HepG2 (cell line): ENCODE results near the gene TSPAN9. TPM values are rescaled to one million over a fixed set of nuclear protein-coding genes. Genes with fewer than 3 reads are reported as not detected.

Experiments
- ATAC-seq: fragments of 200-7000 bp; cut with Tn5 transposase; 3 replicates; pipeline ENCODE4 v1.9.1; 2020; ENCODE audit warnings: mild to moderate bottlenecking, moderate library complexity
- BruUV-seq: library from RNA; stranded (reverse); fragments of 400-500 nt; replicated peaks from 2 replicates; lab custom pipeline; 2021; lab: Mats Ljungman, UMichigan
- CTCF ChIA-PET: fragments of 300-600 bp; formaldehyde crosslinking; extraction: SDS; loops from one replicate; lab custom pipeline; 2021; ENCODE audit warnings: low total read pairs, inconsistent platforms, low intra/inter-chr PET ratio; lab: Yijun Ruan, JAX
- POLR2A ChIA-PET: fragments of 350-600 bp; sonication (Branson Sonifier 250); formaldehyde crosslinking; loops from one replicate; lab custom pipeline; 2020; ENCODE audit warnings: antibody characterized with exemption, inconsistent platforms; lab: Yijun Ruan, JAX
- DNase-seq: peaks from one replicate; pipeline ENCODE4 v3.0.0-alpha.2; 2015; ENCODE audit warnings: low spot score
- FAIRE-seq: peaks from 3 replicates; lab custom pipeline; 2011; peaks lifted over from hg19 to GRCh38; lab: Jason Lieb, UNC
- H2AFZ ChIP-seq: one replicate; pipeline ENCODE4 v1.6.1; 2011; ENCODE audit warnings: low read length, inconsistent platforms
- H3K27ac ChIP-seq: fragments of 300-600 bp; 3 replicates; pipeline ENCODE4 v1.8.0; 2011; ENCODE audit warnings: mixed run types, mild to moderate bottlenecking, mixed read lengths, low read length, inconsistent platforms; ENCODE audit not compliant: insufficient read depth; ENCODE audit errors: extremely low read length
- H3K27me3 ChIP-seq, 2 experiments: fragments of 200-600 bp in 1 of 2; 2 replicates in 1 of 2; 3 replicates in 1 of 2; pipeline versions ENCODE4 v1.6.0 to v1.8.0; 2011; ENCODE audit warnings: low read length in 2 of 2, mild to moderate bottlenecking in 2 of 2, moderate library complexity in 2 of 2, inconsistent platforms in 1 of 2; ENCODE audit not compliant: insufficient read depth in 2 of 2, control insufficient read depth in 1 of 2
- H3K36me3 ChIP-seq, 2 experiments: fragments of 200-600 bp in 1 of 2; replicated peaks in 1 of 2; 2 replicates in 1 of 2; 3 replicates in 1 of 2; pipeline versions ENCODE4 v1.5.1 to v1.8.0; 2011; ENCODE audit warnings: low read length in 2 of 2, inconsistent platforms in 1 of 2; ENCODE audit not compliant: insufficient read depth in 2 of 2, control insufficient read depth in 1 of 2
- H3K4me1 ChIP-seq: 2 replicates; pipeline ENCODE4 v1.5.1; 2012; ENCODE audit warnings: low read length, inconsistent platforms; ENCODE audit not compliant: insufficient read depth
- H3K4me2 ChIP-seq: 2 replicates; pipeline ENCODE4 v1.6.0; 2011; ENCODE audit warnings: low read depth, low read length, inconsistent platforms
- H3K4me3 ChIP-seq, 3 experiments: fragments of 200-600 bp in 1 of 3; sonication (generic), shearing (Covaris generic) in 1 of 3; replicated peaks in 1 of 3; 2 replicates each; pipeline ENCODE4 v1.5.1; 2011 to 2016; ENCODE audit warnings: low read length in 3 of 3, inconsistent platforms in 2 of 3, low read depth in 2 of 3, mild to moderate bottlenecking in 2 of 3, control low read depth in 1 of 3, mixed read lengths in 1 of 3; ENCODE audit not compliant: insufficient read depth in 1 of 3
- H3K79me2 ChIP-seq: one replicate; pipeline ENCODE4 v1.6.1; 2011; ENCODE audit warnings: low read length, inconsistent platforms; ENCODE audit not compliant: insufficient read depth
- H3K9ac ChIP-seq: 2 replicates; pipeline ENCODE4 v1.6.0; 2011; ENCODE audit warnings: mild to moderate bottlenecking, low read depth, low read length, inconsistent platforms; ENCODE audit not compliant: insufficient read depth
- H3K9me3 ChIP-seq: 2 replicates; pipeline ENCODE4 v1.5.1; 2012; ENCODE audit warnings: mild to moderate bottlenecking, low read length
- H4K20me1 ChIP-seq: 2 replicates; pipeline ENCODE4 v1.6.0; 2011; ENCODE audit warnings: inconsistent platforms, mild to moderate bottlenecking, low read length, moderate library complexity; ENCODE audit not compliant: insufficient read depth
- GTF2F1 ChIP-seq: fragments of 150-350 bp; IDR thresholded peaks from 2 replicates; pipeline ENCODE4 v1.6.1; 2014; ENCODE audit warnings: low read length
- MAFG ChIP-seq: sonication (generic); formaldehyde crosslinking; IDR thresholded peaks from 2 replicates; pipeline ENCODE4 v1.5.1; 2020; ENCODE audit warnings: mild to moderate bottlenecking, missing genetic modification reagents
- MATR3 ChIP-seq: sonication (generic); formaldehyde crosslinking; IDR thresholded peaks from 2 replicates; pipeline ENCODE4 v1.4.0; 2020; ENCODE audit warnings: missing genetic modification reagents
- MIER3 ChIP-seq: IDR thresholded peaks from 2 replicates; pipeline ENCODE4 v1.6.1; 2016; ENCODE audit warnings: missing compliant biosample characterization, borderline replicate concordance
- PBX2 ChIP-seq: IDR thresholded peaks from 2 replicates; pipeline ENCODE4 v1.6.1; 2016; ENCODE audit warnings: control low read depth
- PREB ChIP-seq: sonication (generic); formaldehyde crosslinking; IDR thresholded peaks from 2 replicates; pipeline ENCODE4 v1.4.0; 2020; ENCODE audit warnings: missing genetic modification reagents
- RFX1 ChIP-seq: fragments of 450-650 bp; IDR thresholded peaks from 2 replicates; pipeline ENCODE4 v1.6.1; 2017
- XRCC5 ChIP-seq: fragments of 200-400 bp; formaldehyde crosslinking; optimal IDR thresholded peaks from 2 replicates; pipeline ENCODE3; 2017; ENCODE audit warnings: mild to moderate bottlenecking, low read length
- ZNF292 ChIP-seq: sonication (generic); formaldehyde crosslinking; IDR thresholded peaks from 2 replicates; pipeline ENCODE4 v1.8.1; 2022; ENCODE audit warnings: mild to moderate bottlenecking, low read depth, missing genetic modification reagents, borderline replicate concordance
- ZNF709 ChIP-seq: sonication (generic); formaldehyde crosslinking; IDR thresholded peaks from 2 replicates; pipeline ENCODE4 v1.5.0; 2020; ENCODE audit warnings: mild to moderate bottlenecking, missing genetic modification reagents
- ZSCAN25 ChIP-seq: sonication (generic); formaldehyde crosslinking; IDR thresholded peaks from 2 replicates; pipeline ENCODE4 v1.8.0; 2022; ENCODE audit warnings: mild to moderate bottlenecking, missing genetic modification reagents
- WGBS: methylation state at CpG from one replicate; pipeline ENCODE4 v1.1.6; 2017; ENCODE audit warnings: low lambda C conversion rate; 5-methylcytosine and 5-hydroxymethylcytosine counted together
- in situ Hi-C: cut with HindIII; loops from 2 replicates; pipeline ENCODE4 v1.10.0; 2017; ENCODE audit warnings: low pct_unique_long_range_greater_than_20kb; ENCODE audit not compliant: extremely low pct_ligation_motif_present
- intact Hi-C: fragments of 100-400 bp; cut with micrococcal nuclease; formaldehyde crosslinking; loops from one replicate; pipeline ENCODE4 v1.10.0; 2022; ENCODE audit not compliant: unreplicated experiment
- polyA plus RNA-seq, 8 experiments: library from polyadenylated mRNA; depleted of rRNA in 3 of 8; stranded (reverse) in 7 of 8; unstranded in 1 of 8; fragments of >200 nt; fragmentation: Illumina TruSeq in 4 of 8; extraction: Trizol in 4 of 8; gene quantifications; 2 replicates each; pipeline versions ENCODE4 v1.2.1 to v1.2.3, GENCODE V29; 2011 to 2016; ENCODE audit warnings: low read depth in 4 of 8, missing spikeins in 1 of 8, mixed read lengths in 1 of 8; ENCODE audit not compliant: insufficient read depth in 1 of 8
- total RNA-seq, 5 experiments: library from RNA; depleted of rRNA; stranded (reverse); fragments of >200 nt; fragmentation: Illumina TruSeq; extraction: Trizol; gene quantifications; 2 replicates each; pipeline ENCODE4 v1.2.3, GENCODE V29; 2016; ENCODE audit warnings: low read depth in 1 of 5
- TF ChIP-seq, protein P1 (sequence below): sonication (generic); formaldehyde crosslinking; IDR thresholded peaks from 2 replicates; pipeline ENCODE4 v1.5.0; 2020; ENCODE audit warnings: mild to moderate bottlenecking, missing genetic modification reagents
- TF ChIP-seq, protein P2 (sequence below): sonication (generic); formaldehyde crosslinking; IDR thresholded peaks from 2 replicates; pipeline ENCODE4 v1.5.0; 2020; ENCODE audit warnings: mild to moderate bottlenecking, missing genetic modification reagents
- TF ChIP-seq, protein P3 (sequence below): sonication (generic); formaldehyde crosslinking; IDR thresholded peaks from 2 replicates; pipeline ENCODE4 v1.8.0; 2022; ENCODE audit warnings: mild to moderate bottlenecking, missing genetic modification reagents, moderate library complexity

Gene TSPAN9
- total and polyA plus RNA-seq, 2 of the 13 experiments (the other 11 are each of a cell fraction or from before 2014, with no cell fraction given): 18.1 to 42.3 TPM

- Histone ChIP-seq H3K9ac (no peak overlapping the region), H3K79me2 (no peaks in the 10 kb centered on the region), H2AFZ (no peak overlapping the region), H4K20me1 (no peaks in the 10 kb centered on the region), H3K4me1 (peaks cover 12% of the 10 kb centered on the region), H3K4me3 (no peak overlapping the region), H3K36me3 (no peaks in the 10 kb centered on the region; a peak in 2 of 5 replicates), H3K9me3 (no peaks in the 10 kb centered on the region), H3K27me3 (no peaks in the 10 kb centered on the region), H3K27ac (no peak overlapping the region), H3K4me2 (no peak overlapping the region)
- CTCF ChIA-PET: no interaction called here
- ATAC-seq (no peak), DNase-seq (no peak), FAIRE-seq (no peak)
- no TSS peak for BruUV-seq
- in situ Hi-C loops: no loop called here
- intact Hi-C loops: no loop called here
- POLR2A ChIA-PET: no interaction called here
- WGBS: 96% methylated on average over 14 of the region's 14 CpGs
- TF ChIP-seq ZNF709 (CRISPR knock-in tag): no peak
- no peak for TF ChIP-seq MATR3 (CRISPR knock-in tag)
- no peak for TF ChIP-seq MAFG (CRISPR knock-in tag)
- TF ChIP-seq GTF2F1: no peak
- no peak for TF ChIP-seq MIER3
- TF ChIP-seq PREB (CRISPR knock-in tag): no peak
- no peak for TF ChIP-seq XRCC5
- no peak for TF ChIP-seq ZSCAN25
- TF ChIP-seq, protein P1, sequence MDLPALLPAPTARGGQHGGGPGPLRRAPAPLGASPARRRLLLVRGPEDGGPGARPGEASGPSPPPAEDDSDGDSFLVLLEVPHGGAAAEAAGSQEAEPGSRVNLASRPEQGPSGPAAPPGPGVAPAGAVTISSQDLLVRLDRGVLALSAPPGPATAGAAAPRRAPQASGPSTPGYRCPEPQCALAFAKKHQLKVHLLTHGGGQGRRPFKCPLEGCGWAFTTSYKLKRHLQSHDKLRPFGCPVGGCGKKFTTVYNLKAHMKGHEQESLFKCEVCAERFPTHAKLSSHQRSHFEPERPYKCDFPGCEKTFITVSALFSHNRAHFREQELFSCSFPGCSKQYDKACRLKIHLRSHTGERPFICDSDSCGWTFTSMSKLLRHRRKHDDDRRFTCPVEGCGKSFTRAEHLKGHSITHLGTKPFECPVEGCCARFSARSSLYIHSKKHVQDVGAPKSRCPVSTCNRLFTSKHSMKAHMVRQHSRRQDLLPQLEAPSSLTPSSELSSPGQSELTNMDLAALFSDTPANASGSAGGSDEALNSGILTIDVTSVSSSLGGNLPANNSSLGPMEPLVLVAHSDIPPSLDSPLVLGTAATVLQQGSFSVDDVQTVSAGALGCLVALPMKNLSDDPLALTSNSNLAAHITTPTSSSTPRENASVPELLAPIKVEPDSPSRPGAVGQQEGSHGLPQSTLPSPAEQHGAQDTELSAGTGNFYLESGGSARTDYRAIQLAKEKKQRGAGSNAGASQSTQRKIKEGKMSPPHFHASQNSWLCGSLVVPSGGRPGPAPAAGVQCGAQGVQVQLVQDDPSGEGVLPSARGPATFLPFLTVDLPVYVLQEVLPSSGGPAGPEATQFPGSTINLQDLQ: no peak
- no peak for TF ChIP-seq ZNF292 (CRISPR knock-in tag)
- TF ChIP-seq, protein P2, sequence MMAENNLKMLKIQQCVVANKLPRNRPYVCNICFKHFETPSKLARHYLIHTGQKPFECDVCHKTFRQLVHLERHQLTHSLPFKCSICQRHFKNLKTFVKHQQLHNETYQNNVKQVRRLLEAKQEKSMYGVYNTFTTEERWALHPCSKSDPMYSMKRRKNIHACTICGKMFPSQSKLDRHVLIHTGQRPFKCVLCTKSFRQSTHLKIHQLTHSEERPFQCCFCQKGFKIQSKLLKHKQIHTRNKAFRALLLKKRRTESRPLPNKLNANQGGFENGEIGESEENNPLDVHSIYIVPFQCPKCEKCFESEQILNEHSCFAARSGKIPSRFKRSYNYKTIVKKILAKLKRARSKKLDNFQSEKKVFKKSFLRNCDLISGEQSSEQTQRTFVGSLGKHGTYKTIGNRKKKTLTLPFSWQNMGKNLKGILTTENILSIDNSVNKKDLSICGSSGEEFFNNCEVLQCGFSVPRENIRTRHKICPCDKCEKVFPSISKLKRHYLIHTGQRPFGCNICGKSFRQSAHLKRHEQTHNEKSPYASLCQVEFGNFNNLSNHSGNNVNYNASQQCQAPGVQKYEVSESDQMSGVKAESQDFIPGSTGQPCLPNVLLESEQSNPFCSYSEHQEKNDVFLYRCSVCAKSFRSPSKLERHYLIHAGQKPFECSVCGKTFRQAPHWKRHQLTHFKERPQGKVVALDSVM (CRISPR knock-in tag): no peak
- TF ChIP-seq, protein P3, sequence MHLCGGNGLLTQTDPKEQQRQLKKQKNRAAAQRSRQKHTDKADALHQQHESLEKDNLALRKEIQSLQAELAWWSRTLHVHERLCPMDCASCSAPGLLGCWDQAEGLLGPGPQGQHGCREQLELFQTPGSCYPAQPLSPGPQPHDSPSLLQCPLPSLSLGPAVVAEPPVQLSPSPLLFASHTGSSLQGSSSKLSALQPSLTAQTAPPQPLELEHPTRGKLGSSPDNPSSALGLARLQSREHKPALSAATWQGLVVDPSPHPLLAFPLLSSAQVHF: no peak
- no peak for TF ChIP-seq RFX1
- no peak for TF ChIP-seq PBX2 (CRISPR knock-in tag)
Measured at GRCh38 chr12:3173008-3173553, 95.9 kb downstream of the TSPAN9 start.
